Measurements from ENCODE around the gene TNPO3.
A peak's percentile ranks its signal among the peaks of the same experiment; 100 is the strongest.

TNPO3 gene

GRCh38 chr7:128906766-128907559 lies 147.9 kb downstream of the TNPO3 start:
- no peak for DNase-seq (ENCODE audit: low spot score)

- no peak for DNase-seq (ENCODE audit: low spot score)
Measured at GRCh38 chr7:128906001-128906765, 148.7 kb downstream of the TNPO3 start.

- peak; percentile 65 for DNase-seq (ENCODE audit: low spot score)
Measured at GRCh38 chr7:128904381-128905197, 150.3 kb downstream of the TNPO3 start.

All from CD4-positive, alpha-beta T cell treated with Interleukin-15 for 4 hours (primary cell).